ENCODE results near the gene MAPK1IP1L. TPM values are rescaled to one million over a fixed set of nuclear protein-coding genes. Genes with fewer than 3 reads are reported as not detected.

The MAPK1IP1L gene
- 103 TPM for polyA plus RNA-seq (2013, experiment 1 of 2)
- 108 TPM for polyA plus RNA-seq (2013, experiment 2 of 2)

DNA sequence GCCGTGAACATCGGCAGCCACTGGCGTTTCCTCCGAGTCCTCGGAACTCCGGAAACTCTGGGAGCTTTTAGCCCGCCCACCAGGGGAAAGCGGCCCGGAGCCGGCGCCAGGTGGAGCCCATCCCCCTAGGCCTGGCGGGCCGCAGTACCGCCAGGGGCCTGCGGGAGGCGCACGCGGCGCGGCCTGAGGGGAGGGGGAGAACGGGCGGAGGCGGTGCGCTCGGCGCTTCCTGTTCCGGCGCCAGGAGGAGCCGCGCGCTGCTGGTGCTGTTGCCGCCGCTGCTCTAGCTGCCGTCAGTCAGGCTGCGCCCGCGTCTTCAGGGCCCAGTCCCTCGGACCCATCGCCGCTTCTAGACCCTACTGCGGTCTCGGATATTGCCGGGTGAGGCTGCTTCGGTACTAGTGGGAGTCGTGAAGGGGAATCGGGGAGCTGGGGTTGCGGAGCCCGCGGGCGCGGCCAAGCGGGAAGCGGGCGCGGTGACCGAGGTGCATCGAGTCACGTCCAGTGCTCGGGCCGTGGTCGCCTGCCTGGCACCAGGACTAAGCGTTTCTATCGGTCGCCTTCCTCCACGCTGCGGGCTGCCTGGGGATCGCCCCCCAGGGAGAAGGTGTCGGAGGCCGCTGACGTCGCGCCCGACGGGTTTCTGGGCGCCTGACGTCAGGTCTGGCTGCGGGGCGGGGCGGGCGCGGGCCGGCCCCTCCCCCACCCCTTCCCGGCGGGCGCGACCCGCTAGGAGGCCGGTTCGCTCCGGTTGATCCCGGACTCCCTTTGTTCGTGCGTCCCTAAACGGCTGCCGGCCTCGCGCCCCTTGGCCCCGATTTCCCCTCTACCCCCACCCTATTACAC, at the start of gene MAPK1IP1L:
Gene MAPK1IP1L (plus strand): TSS at position 225 of the 846 bp plus-strand sequence. CDS start 10,037 bp downstream, outside the sequence.
- Histone ChIP-seq H3K36me3 (replicated peaks in 1 of 2; ENCODE audit: control insufficient read depth in 2 of 2, insufficient read depth in 2 of 2, low read length in 2 of 2) (peaks cover 3 to 42% of the 10 kb centered on the region in 2 donors), H2AK5ac (ENCODE audit: low read depth, low read length) (peak within 1 kb of the TSS; percentile 97), H4K91ac (ENCODE audit: low read depth, low read length, poor library complexity) (peak within 1 kb of the TSS; percentile 92), H2BK12ac (ENCODE audit: low read length) (no peak within 1 kb of the TSS), H3K9ac (ENCODE audit: low read depth, low read length, poor library complexity) (peak within 1 kb of the TSS; percentile 99), H4K8ac (ENCODE audit: low read depth, low read length) (peak within 1 kb of the TSS; percentile 96), H3K4me2 (ENCODE audit: insufficient read depth, low read length, poor library complexity, severe bottlenecking) (peak within 1 kb of the TSS; percentile 73), H3K4me3 (ENCODE audit: low read length in 2 of 2) (peak within 1 kb of the TSS; percentile 99 to 100), H3K14ac (ENCODE audit: low read length) (peak within 1 kb of the TSS; percentile 100), H3K18ac (ENCODE audit: low read length) (peak within 1 kb of the TSS; percentile 100), H3K23ac (ENCODE audit: low read depth, low read length, poor library complexity) (peak within 1 kb of the TSS; percentile 100), H2BK120ac (ENCODE audit: low read depth, low read length) (peak within 1 kb of the TSS; percentile 87), H3K4ac (ENCODE audit: low read length) (peak within 1 kb of the TSS; percentile 66), H3K79me1 (ENCODE audit: low read depth, low read length) (peaks cover 4% of the 10 kb centered on the region), H2AFZ (ENCODE audit: low read length) (peak within 1 kb of the TSS; percentile 93), H3K27me3 (ENCODE audit: control insufficient read depth in 3 of 3, insufficient read depth in 3 of 3, low read depth in 1 of 3, low read length in 3 of 3) (no peaks in the 10 kb centered on the region), H2BK5ac (ENCODE audit: low read length) (peak within 1 kb of the TSS; percentile 99), H3K4me1 (ENCODE audit: control insufficient read depth in 2 of 2, insufficient read depth in 1 of 2, low read depth in 1 of 2, low read length in 2 of 2) (peaks cover 6 to 12% of the 10 kb centered on the region in 2 donors), H3K9me3 (replicated peaks in 1 of 2; ENCODE audit: control insufficient read depth in 2 of 2, insufficient read depth in 1 of 2, low read depth in 1 of 2, low read length in 2 of 2) (peaks cover 0 to 26% of the 10 kb centered on the region in 2 donors), H2BK15ac (ENCODE audit: low read length) (peak within 1 kb of the TSS; percentile 94), H3K27ac (replicated peaks; ENCODE audit: low read length) (peak within 1 kb of the TSS; percentile 97)
- DNase-seq (ENCODE audit: low spot score), result peak; percentile 95
- WGBS, 2 donors (ENCODE audit: extremely low coverage in 2 of 2, insufficient read length in 2 of 2, insufficient replicate concordance in 1 of 2), result no CpG with 5 or more reads among the region's 98 CpGs

DNA sequence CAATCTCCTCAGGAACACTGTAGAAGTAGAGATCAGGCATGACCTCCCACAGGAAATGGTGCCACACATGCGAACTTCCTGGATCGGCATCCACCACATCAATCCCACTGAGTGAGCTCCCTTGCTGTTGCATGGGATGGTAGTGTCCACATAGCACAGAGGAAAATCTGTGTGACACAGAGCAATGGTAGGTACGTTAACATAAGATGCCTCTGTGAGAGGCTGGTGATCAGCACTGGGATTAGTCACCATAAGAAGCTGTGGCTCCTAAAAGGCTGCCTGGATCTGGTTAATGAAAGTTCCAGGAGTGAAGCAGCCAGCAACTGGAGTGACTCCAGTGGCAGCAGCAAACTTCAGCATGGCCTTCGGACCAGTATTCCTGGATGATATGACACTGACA, 46.4 kb upstream of the MAPK1IP1L start:
- Histone ChIP-seq H4K91ac (ENCODE audit: low read depth, low read length, poor library complexity) (no peak overlapping the region), H3K23ac (ENCODE audit: low read depth, low read length, poor library complexity) (no peak overlapping the region), H3K27me3 (ENCODE audit: control insufficient read depth in 3 of 3, insufficient read depth in 3 of 3, low read depth in 1 of 3, low read length in 3 of 3) (no peaks in the 10 kb centered on the region), H2BK120ac (ENCODE audit: low read depth, low read length) (no peak overlapping the region), H3K27ac (replicated peaks; ENCODE audit: low read length) (no peak overlapping the region), H3K4me3 (ENCODE audit: low read length in 2 of 2) (no peak overlapping the region), H4K8ac (ENCODE audit: low read depth, low read length) (no peak overlapping the region), H3K18ac (ENCODE audit: low read length) (no peak overlapping the region), H3K36me3 (replicated peaks in 1 of 2; ENCODE audit: control insufficient read depth in 2 of 2, insufficient read depth in 2 of 2, low read length in 2 of 2) (peaks cover 13 to 97% of the 10 kb centered on the region in 2 donors), H3K9ac (ENCODE audit: low read depth, low read length, poor library complexity) (no peak overlapping the region), H3K79me1 (ENCODE audit: low read depth, low read length) (no peaks in the 10 kb centered on the region), H3K4me1 (ENCODE audit: control insufficient read depth in 2 of 2, insufficient read depth in 1 of 2, low read depth in 1 of 2, low read length in 2 of 2) (no peaks in the 10 kb centered on the region), H3K14ac (ENCODE audit: low read length) (no peak overlapping the region), H2BK12ac (ENCODE audit: low read length) (no peak overlapping the region), H2AK5ac (ENCODE audit: low read depth, low read length) (no peak overlapping the region), H2BK5ac (ENCODE audit: low read length) (no peak overlapping the region), H2BK15ac (ENCODE audit: low read length) (no peak overlapping the region), H2AFZ (ENCODE audit: low read length) (no peak overlapping the region), H3K9me3 (replicated peaks in 1 of 2; ENCODE audit: control insufficient read depth in 2 of 2, insufficient read depth in 1 of 2, low read depth in 1 of 2, low read length in 2 of 2) (no peaks in the 10 kb centered on the region), H3K4ac (ENCODE audit: low read length) (no peak overlapping the region), H3K4me2 (ENCODE audit: insufficient read depth, low read length, poor library complexity, severe bottlenecking) (no peak overlapping the region)
- no peak for DNase-seq (ENCODE audit: low spot score)
- no CpG with 5 or more reads among the region's 4 CpGs for WGBS, 2 donors (ENCODE audit: extremely low coverage in 2 of 2, insufficient read length in 2 of 2, insufficient replicate concordance in 1 of 2)

DNA sequence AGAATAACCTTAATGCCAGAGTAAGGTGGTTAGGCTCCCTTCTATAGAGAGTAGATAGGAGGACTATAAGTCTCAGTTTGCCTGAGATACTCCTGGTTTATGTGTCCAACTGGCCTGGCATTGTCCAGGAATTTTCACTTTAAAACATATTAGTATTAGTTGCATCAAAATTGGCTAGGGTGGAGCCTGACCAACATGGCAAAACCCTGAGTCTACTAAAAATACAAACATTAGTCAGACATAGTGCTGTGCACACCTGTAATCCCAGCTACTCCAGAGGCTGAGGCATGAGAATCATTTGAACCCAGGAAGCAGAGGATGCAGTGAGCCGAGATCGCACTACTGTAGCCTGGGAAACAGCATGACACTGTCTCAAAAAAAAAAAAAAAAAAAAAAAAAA, 36.4 kb upstream of the MAPK1IP1L start:
- Histone ChIP-seq H2BK5ac (ENCODE audit: low read length) (no peak overlapping the region), H3K9me3 (replicated peaks in 1 of 2; ENCODE audit: control insufficient read depth in 2 of 2, insufficient read depth in 1 of 2, low read depth in 1 of 2, low read length in 2 of 2) (peaks cover 2 to 3% of the 10 kb centered on the region in 2 donors), H3K4me2 (ENCODE audit: insufficient read depth, low read length, poor library complexity, severe bottlenecking) (no peak overlapping the region), H3K27me3 (ENCODE audit: control insufficient read depth in 3 of 3, insufficient read depth in 3 of 3, low read depth in 1 of 3, low read length in 3 of 3) (no peaks in the 10 kb centered on the region), H3K23ac (ENCODE audit: low read depth, low read length, poor library complexity) (no peak overlapping the region), H2BK15ac (ENCODE audit: low read length) (no peak overlapping the region), H3K4me3 (ENCODE audit: low read length in 2 of 2) (no peak overlapping the region), H2AFZ (ENCODE audit: low read length) (no peak overlapping the region), H3K4ac (ENCODE audit: low read length) (no peak overlapping the region), H4K8ac (ENCODE audit: low read depth, low read length) (no peak overlapping the region), H3K27ac (replicated peaks; ENCODE audit: low read length) (no peak overlapping the region), H2AK5ac (ENCODE audit: low read depth, low read length) (no peak overlapping the region), H3K18ac (ENCODE audit: low read length) (no peak overlapping the region), H3K9ac (ENCODE audit: low read depth, low read length, poor library complexity) (no peak overlapping the region), H4K91ac (ENCODE audit: low read depth, low read length, poor library complexity) (no peak overlapping the region), H3K79me1 (ENCODE audit: low read depth, low read length) (peaks cover 3% of the 10 kb centered on the region), H2BK12ac (ENCODE audit: low read length) (no peak overlapping the region), H2BK120ac (ENCODE audit: low read depth, low read length) (no peak overlapping the region), H3K36me3 (replicated peaks in 1 of 2; ENCODE audit: control insufficient read depth in 2 of 2, insufficient read depth in 2 of 2, low read length in 2 of 2) (peaks cover 12 to 99% of the 10 kb centered on the region in 2 donors), H3K4me1 (ENCODE audit: control insufficient read depth in 2 of 2, insufficient read depth in 1 of 2, low read depth in 1 of 2, low read length in 2 of 2) (no peaks in the 10 kb centered on the region), H3K14ac (ENCODE audit: low read length) (no peak overlapping the region)
- DNase-seq (ENCODE audit: low spot score), result no peak
- no CpG with 5 or more reads among the region's 2 CpGs for WGBS, 2 donors (ENCODE audit: extremely low coverage in 2 of 2, insufficient read length in 2 of 2, insufficient replicate concordance in 1 of 2)

DNA sequence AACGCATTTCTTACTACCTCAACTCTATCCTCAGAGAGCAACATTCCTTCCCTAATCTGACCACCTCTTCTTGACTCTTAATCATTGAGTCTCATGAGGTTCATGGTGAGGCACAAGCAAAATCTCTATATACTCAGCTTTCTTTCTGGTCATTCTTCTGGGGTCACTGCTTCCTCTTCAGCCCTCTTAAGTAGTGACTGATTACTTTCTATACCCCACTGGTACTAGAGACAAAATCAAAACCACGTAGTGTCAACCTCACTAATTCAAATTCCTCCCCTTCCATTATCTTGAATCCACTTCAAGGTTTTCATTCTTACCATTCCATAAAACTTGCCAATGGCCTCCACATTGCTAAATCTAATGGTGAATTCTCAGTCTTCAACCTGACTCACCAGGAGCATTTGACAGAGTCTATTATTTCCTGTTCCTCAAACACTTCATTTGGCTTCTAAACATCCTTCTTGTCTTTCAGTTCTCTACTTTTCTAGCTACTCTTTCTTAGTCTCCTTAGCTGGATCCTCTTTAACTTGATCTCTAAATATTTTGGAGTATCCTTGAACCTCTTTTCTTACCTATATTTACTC, 31.4 kb upstream of the MAPK1IP1L start:
- Histone ChIP-seq H2AK5ac (ENCODE audit: low read depth, low read length) (no peak overlapping the region), H3K36me3 (replicated peaks in 1 of 2; ENCODE audit: control insufficient read depth in 2 of 2, insufficient read depth in 2 of 2, low read length in 2 of 2) (peaks cover 2 to 92% of the 10 kb centered on the region in 2 donors), H2BK120ac (ENCODE audit: low read depth, low read length) (no peak overlapping the region), H3K79me1 (ENCODE audit: low read depth, low read length) (peaks cover 3% of the 10 kb centered on the region), H3K27me3 (ENCODE audit: control insufficient read depth in 3 of 3, insufficient read depth in 3 of 3, low read depth in 1 of 3, low read length in 3 of 3) (no peaks in the 10 kb centered on the region), H4K91ac (ENCODE audit: low read depth, low read length, poor library complexity) (no peak overlapping the region), H3K4me1 (ENCODE audit: control insufficient read depth in 2 of 2, insufficient read depth in 1 of 2, low read depth in 1 of 2, low read length in 2 of 2) (no peaks in the 10 kb centered on the region), H4K8ac (ENCODE audit: low read depth, low read length) (no peak overlapping the region), H3K4me2 (ENCODE audit: insufficient read depth, low read length, poor library complexity, severe bottlenecking) (no peak overlapping the region), H3K9me3 (replicated peaks in 1 of 2; ENCODE audit: control insufficient read depth in 2 of 2, insufficient read depth in 1 of 2, low read depth in 1 of 2, low read length in 2 of 2) (no peaks in the 10 kb centered on the region), H3K4ac (ENCODE audit: low read length) (no peak overlapping the region), H2BK15ac (ENCODE audit: low read length) (no peak overlapping the region), H3K4me3 (ENCODE audit: low read length in 2 of 2) (no peak overlapping the region), H2BK5ac (ENCODE audit: low read length) (no peak overlapping the region), H2AFZ (ENCODE audit: low read length) (no peak overlapping the region), H3K9ac (ENCODE audit: low read depth, low read length, poor library complexity) (no peak overlapping the region), H3K14ac (ENCODE audit: low read length) (no peak overlapping the region), H3K18ac (ENCODE audit: low read length) (no peak overlapping the region), H3K23ac (ENCODE audit: low read depth, low read length, poor library complexity) (no peak overlapping the region), H3K27ac (replicated peaks; ENCODE audit: low read length) (no peak overlapping the region), H2BK12ac (ENCODE audit: low read length) (no peak overlapping the region)
- no peak for DNase-seq (ENCODE audit: low spot score)
- no CpG with 5 or more reads among the region's 2 CpGs for WGBS, 2 donors (ENCODE audit: extremely low coverage in 2 of 2, insufficient read length in 2 of 2, insufficient replicate concordance in 1 of 2)

Data from neuronal stem cell (in vitro differentiated cells).